ENCODE data around the gene ICAM5.
"Not testable (repeated sequence)": the region's sequence is repeated elsewhere in the genome, so short reads cannot be mapped to it uniquely, and the experiment has no call there.

Gene ICAM5

GRCh38 chr19:10289836-10290356, at the start of gene ICAM5:
Gene ICAM5 (plus strand): TSS chr19:10289952. CDS start chr19:10290044, 92 bp downstream.
- DNase-seq = peak; percentile 66

- not testable (repeated sequence) for DNase-seq
Observed at GRCh38 chr19:10241826-10242449, 47.8 kb upstream of the ICAM5 start.

GRCh38 chr19:10243606-10244005, 46.1 kb upstream of the ICAM5 start:
- no peak for DNase-seq

- no peak for DNase-seq
Observed at GRCh38 chr19:10245189-10245939, 44.4 kb upstream of the ICAM5 start.

- DNase-seq = no peak
Observed at GRCh38 chr19:10246511-10246910, 43.2 kb upstream of the ICAM5 start.

- peak; percentile 97 for DNase-seq
Observed at GRCh38 chr19:10251792-10252694, 37.7 kb upstream of the ICAM5 start, which contains the start of gene MRPL4. Gene MRPL4 (plus strand): TSS chr19:10252214. CDS start chr19:10252254, 40 bp downstream.

GRCh38 chr19:10252707-10253106, 37.0 kb upstream of the ICAM5 start:
- no peak for DNase-seq

GRCh38 chr19:10254244-10254643, 35.5 kb upstream of the ICAM5 start:
- no peak for DNase-seq

GRCh38 chr19:10255358-10255757, 34.4 kb upstream of the ICAM5 start:
- no peak for DNase-seq

- no peak for DNase-seq
Observed at GRCh38 chr19:10256551-10256950, 33.2 kb upstream of the ICAM5 start.

- no peak for DNase-seq
Observed at GRCh38 chr19:10256970-10257615, 32.7 kb upstream of the ICAM5 start.

- DNase-seq = no peak
Observed at GRCh38 chr19:10258080-10258710, 31.6 kb upstream of the ICAM5 start.

- peak; percentile 93 for DNase-seq
Observed at GRCh38 chr19:10259162-10259905, 30.4 kb upstream of the ICAM5 start.

- DNase-seq = peak; percentile 46
Observed at GRCh38 chr19:10260141-10260584, 29.6 kb upstream of the ICAM5 start.

GRCh38 chr19:10262771-10263170, 27.0 kb upstream of the ICAM5 start:
- no peak for DNase-seq

GRCh38 chr19:10266706-10267105, 23.0 kb upstream of the ICAM5 start:
- DNase-seq = no peak

- DNase-seq = no peak
Observed at GRCh38 chr19:10268071-10268470, 21.7 kb upstream of the ICAM5 start.

- DNase-seq = peak; percentile 87
Observed at GRCh38 chr19:10269333-10270179, 20.2 kb upstream of the ICAM5 start.

GRCh38 chr19:10270180-10270615, 19.6 kb upstream of the ICAM5 start:
- no peak for DNase-seq
